HG03108 (cell line): ENCODE measurements around the gene MUC5B.
"Not testable (repeated sequence)": the region's sequence is repeated elsewhere in the genome, so short reads cannot be mapped to it uniquely, and the experiment has no call there.

ENCODE experiments used
- ATAC-seq: cut with Tn5 transposase; IDR thresholded peaks from one replicate; pipeline ENCODE4 v1.9.1; 2021; ENCODE audit warnings: moderate library complexity; ENCODE audit not compliant: unreplicated experiment

Gene MUC5B

DNA sequence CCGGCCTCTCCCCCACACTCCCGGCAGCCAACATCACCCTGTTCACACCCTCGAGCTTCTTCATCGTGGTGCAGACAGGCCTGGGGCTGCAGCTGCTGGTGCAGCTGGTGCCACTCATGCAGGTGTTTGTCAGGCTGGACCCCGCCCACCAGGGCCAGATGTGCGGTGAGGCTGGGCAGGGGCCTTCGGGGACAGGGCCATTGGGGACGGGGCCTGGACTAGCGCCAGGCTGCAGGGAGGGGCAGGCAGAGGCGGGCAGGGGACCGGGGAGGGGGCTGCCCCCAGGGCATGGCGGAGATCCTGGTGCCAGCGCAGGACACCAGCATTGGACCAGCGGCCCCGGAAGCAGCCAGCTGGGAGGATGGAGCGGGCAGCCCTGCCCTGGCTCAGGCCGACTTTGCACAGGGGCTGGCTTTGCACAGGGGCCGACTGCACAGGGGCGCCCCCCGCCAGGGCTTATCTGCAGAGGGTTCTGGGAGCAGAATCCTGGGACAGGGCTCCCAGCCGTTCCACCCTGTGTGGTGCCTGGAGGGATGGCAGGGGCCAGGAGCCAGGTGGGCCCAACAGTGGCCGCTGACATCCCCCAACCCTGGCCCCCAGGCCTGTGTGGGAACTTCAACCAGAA is 8.6 kb downstream of the MUC5B start:
- no peak for ATAC-seq

- no peak for ATAC-seq
Measured at GRCh38 chr11:1232021-1232882, 9.4 kb downstream of the MUC5B start.

- ATAC-seq: no peak
Measured at GRCh38 chr11:1232883-1233321, 10.0 kb downstream of the MUC5B start.

DNA sequence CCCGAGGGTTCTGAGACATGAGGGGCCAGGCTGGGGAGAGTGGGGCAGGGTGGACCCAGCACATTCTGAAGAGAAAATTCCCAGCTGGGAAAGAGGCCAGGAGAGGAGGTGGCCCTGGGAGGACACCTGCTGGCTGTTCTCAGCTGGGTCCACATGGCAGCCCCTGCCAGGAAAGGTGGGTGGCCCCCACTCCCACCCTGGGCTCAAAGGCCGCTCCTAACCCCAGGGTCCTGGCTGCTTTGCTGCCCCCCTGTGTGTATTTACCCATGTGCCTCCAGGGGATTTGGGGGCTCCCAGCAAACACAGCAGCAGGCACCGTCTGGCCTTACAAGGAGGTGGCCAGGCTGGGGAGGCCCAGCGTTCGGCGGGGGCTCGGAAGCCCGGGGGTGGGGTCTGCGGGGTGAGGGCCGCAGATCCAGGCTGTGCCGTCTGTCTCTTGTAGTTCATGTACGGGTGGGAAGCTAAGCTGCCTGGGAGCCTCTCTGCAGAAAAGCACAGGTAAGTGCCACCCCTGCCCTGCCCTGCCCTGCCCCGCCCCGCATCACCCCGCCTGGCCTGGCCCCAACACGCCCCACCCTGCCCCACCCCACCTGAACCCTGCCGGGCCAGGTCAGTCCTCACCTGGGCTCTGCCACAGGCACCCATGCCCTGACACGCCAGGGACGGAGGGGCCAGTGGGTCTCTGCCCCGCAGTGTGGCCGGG is 10.6 kb downstream of the MUC5B start:
- no peak for ATAC-seq

DNA sequence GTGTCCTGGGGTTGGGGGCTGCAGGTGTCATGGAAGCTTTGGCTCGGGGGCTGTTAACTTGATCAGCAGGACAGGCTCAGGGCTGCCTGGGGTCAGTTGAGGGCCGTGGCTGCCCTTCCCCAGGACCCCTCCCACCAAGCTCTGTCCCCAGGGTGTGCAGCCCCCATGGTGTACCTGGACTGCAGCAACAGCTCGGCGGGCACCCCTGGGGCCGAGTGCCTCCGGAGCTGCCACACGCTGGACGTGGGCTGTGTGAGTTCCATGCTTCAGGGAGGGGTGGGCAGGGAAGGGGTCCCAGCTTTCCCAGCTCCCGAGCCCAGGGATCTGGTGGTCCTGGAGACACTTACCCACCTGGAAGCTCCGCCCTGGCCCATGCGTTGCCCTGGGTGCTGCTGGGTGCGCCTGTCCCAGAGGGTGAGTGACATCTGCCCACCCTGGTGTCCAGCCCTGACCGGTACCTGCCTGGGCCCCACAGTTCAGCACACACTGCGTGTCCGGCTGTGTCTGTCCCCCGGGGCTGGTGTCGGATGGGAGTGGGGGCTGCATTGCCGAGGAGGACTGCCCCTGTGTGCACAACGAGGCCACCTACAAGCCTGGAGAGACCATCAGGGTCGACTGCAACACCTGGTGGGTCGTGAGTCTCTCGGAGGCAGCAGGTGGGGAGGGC is 11.3 kb downstream of the MUC5B start:
- no peak for ATAC-seq

GRCh38 chr11:1234771-1235305 is 12.0 kb downstream of the MUC5B start:
- no peak for ATAC-seq

- no peak for ATAC-seq
Measured at GRCh38 chr11:1235306-1235900, 12.5 kb downstream of the MUC5B start.

DNA sequence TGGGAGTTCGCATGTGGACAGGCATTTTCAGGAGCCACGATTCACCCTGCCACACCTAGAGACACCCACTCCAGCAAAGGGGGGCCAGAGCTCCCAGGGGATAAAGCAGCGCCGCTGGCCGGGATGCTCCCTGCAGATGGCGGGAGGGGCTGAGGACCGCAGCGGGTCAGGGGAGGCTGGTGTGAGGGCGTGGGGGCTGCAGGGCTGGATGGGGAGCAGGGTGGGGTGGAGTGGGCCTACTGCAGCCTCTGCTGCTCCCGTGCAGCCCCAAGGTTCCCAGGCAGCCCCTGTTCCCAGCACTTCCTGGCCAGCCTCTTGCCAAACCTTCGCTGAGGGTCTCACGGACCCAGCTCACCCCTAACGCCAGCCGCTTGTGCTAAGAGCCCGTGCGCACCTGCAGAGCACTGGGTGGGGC is 13.0 kb downstream of the MUC5B start:
- ATAC-seq: no peak

DNA sequence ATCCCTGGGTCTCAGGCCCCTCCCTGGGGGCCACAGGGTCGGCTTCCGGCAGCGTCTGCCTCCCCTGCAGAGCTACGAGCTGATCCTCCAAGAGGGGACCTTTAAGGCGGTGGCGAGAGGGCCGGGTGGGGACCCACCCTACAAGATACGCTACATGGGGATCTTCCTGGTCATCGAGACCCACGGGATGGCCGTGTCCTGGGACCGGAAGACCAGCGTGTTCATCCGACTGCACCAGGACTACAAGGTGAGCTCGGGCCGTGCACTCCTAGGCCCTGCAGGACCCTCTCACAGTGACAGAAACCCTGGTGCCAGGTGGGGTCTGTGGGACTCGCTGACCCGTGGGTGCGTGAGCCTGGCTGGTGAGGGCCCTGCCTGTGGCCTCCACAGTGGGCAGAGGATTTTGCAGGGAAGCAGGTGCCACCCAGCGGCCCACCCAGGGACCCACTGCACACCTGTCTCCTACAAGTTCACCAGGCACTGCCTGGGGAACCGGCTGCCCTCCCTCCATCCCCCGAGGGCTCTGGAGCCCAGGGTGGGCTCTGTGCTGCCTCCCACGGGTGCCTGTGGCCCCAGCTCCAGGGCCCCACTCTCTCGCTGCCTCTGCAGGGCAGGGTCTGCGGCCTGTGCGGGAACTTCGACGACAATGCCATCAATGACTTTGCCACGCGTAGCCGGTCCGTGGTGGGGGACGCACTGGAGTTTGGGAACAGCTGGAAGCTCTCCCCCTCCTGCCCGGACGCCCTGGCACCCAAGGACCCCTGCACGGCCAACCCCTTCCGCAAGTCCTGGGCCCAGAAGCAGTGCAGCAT is 13.7 kb downstream of the MUC5B start:
- no peak for ATAC-seq

GRCh38 chr11:1237128-1237580 is 14.3 kb downstream of the MUC5B start:
- ATAC-seq: no peak

- no peak for ATAC-seq
Measured at GRCh38 chr11:1237851-1238250, 15.0 kb downstream of the MUC5B start.

GRCh38 chr11:1238767-1239595 is 16.1 kb downstream of the MUC5B start:
- ATAC-seq: no peak

GRCh38 chr11:1239596-1240205 is 16.8 kb downstream of the MUC5B start:
- ATAC-seq: no peak

DNA sequence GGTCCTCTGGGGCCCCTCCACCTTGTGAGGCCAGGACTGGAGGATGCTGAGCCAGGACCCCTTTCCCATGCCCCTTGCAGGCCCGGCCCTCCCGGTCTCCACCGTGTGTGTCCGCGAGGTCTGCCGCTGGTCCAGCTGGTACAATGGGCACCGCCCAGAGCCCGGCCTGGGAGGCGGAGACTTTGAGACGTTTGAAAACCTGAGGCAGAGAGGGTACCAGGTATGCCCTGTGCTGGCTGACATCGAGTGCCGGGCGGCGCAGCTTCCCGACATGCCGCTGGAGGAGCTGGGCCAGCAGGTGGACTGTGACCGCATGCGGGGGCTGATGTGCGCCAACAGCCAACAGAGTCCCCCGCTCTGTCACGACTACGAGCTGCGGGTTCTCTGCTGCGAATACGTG is 17.9 kb downstream of the MUC5B start:
- ATAC-seq: no peak

DNA sequence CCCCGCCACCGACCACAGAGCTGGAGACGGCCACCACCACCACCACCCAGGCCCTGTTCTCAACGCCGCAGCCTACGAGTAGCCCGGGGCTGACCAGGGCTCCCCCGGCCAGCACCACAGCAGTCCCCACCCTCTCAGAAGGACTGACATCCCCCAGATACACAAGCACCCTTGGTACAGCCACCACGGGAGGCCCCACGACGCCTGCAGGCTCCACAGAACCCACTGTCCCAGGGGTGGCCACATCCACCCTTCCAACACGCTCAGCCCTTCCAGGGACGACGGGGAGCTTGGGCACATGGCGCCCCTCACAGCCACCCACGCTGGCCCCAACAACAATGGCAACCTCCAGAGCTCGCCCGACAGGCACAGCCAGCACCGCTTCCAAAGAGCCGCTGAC is 18.8 kb downstream of the MUC5B start:
- ATAC-seq: no peak

- no peak for ATAC-seq
Measured at GRCh38 chr11:1242289-1242688, 19.4 kb downstream of the MUC5B start.

- ATAC-seq: not testable (repeated sequence)
Measured at GRCh38 chr11:1242751-1243150, 19.9 kb downstream of the MUC5B start.

GRCh38 chr11:1243521-1243920 is 20.7 kb downstream of the MUC5B start:
- ATAC-seq: not testable (repeated sequence)
